ENCODE measurements around the gene DPCD.

Gene DPCD

DNA sequence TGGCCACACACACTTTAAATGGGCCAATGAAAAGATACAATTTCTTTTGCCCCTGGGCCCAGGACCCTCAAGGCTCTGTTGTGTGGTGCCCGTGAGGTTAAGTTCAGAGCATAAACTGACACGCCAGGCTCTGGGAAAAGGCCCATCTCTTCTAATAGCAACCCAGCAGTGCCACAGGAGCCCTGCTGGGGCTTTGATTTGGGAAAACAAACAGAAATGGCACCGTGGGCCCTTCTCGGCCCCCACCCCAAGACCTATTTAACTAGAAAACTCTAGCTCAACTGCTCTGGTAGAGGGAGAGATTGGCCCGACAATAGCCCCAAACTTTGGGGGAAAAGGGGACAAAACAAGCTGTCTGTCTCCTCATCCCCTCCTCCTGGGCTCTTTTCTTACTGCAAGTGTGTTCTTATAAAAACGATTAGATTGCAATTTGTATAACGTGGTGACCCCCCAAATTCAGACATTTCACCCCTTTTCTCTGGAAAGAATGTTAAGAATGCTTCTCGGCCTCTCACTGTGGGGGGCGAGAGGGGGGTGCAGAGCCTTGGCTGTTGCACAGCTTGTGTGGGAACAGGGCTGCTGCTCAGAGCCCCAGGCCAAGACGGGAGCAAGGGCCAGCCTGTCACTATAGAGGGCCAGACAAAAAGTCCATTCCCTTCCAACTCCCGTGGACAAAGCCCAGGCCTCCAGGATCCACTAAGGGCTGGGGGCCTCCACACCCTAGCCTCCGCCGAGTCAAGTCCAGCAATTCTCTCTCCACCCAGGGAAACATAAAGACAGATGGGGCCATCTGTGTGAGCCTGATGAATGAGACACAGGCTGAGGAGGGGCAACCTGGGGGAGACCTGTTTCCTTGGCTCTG lies 26.8 kb downstream of the DPCD start:
- H3K4me3 ChIP-seq (ENCODE audit: low read depth, low read length): no peak overlapping the region
- H3K27me3 ChIP-seq: no peaks in the 10 kb centered on the region
- no peaks in the 10 kb centered on the region for H3K9me3 ChIP-seq
- H3K4me1 ChIP-seq: peaks cover 16% of the 10 kb centered on the region; the same call in 1 of the 2 replicates
- H3K36me3 ChIP-seq: peaks cover 3% of the 10 kb centered on the region; the same call in 1 of the 2 replicates
- TF ChIP-seq, protein P1, sequence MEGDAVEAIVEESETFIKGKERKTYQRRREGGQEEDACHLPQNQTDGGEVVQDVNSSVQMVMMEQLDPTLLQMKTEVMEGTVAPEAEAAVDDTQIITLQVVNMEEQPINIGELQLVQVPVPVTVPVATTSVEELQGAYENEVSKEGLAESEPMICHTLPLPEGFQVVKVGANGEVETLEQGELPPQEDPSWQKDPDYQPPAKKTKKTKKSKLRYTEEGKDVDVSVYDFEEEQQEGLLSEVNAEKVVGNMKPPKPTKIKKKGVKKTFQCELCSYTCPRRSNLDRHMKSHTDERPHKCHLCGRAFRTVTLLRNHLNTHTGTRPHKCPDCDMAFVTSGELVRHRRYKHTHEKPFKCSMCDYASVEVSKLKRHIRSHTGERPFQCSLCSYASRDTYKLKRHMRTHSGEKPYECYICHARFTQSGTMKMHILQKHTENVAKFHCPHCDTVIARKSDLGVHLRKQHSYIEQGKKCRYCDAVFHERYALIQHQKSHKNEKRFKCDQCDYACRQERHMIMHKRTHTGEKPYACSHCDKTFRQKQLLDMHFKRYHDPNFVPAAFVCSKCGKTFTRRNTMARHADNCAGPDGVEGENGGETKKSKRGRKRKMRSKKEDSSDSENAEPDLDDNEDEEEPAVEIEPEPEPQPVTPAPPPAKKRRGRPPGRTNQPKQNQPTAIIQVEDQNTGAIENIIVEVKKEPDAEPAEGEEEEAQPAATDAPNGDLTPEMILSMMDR (IDR thresholded peaks at IDR 0.05; ENCODE audit: low read depth, low read length): no peak; the same call in 1 of the 2 replicates
- no peak for DNase-seq

DNA sequence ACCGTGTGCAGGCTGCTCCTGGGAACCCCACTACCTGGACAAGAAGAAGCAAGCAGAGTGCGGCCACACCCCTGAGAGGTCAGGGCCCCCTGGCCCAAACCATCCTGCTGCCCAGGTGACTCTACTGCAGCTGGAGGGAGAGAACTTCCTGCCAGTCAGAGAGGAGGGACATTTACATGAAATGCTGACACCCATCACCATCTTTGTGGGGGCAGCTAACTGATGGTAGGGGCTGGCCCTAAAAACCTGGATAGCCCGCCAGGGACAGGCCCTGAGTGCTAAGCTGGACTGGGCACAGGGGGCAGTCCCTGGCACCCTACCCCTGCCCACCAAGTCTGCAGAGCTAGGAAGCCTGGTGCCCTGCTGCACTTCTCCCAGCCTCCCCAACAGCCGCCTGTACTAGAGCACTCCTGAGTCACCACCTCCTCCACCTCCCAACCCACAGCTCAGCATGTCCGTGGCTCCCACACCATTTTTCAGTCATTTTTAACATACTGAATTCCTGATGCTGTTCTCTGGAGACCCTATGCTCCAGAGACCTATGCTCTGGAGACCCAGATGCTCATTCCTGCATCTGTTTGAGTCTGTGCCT lies 27.5 kb downstream of the DPCD start:
- Histone ChIP-seq H3K4me1 (peaks cover 16% of the 10 kb centered on the region; the same call in 1 of the 2 replicates), H3K9me3 (no peaks in the 10 kb centered on the region), H3K4me3 (ENCODE audit: low read depth, low read length) (no peak overlapping the region), H3K27me3 (no peaks in the 10 kb centered on the region), H3K36me3 (peaks cover 3% of the 10 kb centered on the region; the same call in 1 of the 2 replicates)
- TF ChIP-seq, protein P1 (IDR thresholded peaks at IDR 0.05; ENCODE audit: low read depth, low read length): no peak
- DNase-seq: no peak

DNA sequence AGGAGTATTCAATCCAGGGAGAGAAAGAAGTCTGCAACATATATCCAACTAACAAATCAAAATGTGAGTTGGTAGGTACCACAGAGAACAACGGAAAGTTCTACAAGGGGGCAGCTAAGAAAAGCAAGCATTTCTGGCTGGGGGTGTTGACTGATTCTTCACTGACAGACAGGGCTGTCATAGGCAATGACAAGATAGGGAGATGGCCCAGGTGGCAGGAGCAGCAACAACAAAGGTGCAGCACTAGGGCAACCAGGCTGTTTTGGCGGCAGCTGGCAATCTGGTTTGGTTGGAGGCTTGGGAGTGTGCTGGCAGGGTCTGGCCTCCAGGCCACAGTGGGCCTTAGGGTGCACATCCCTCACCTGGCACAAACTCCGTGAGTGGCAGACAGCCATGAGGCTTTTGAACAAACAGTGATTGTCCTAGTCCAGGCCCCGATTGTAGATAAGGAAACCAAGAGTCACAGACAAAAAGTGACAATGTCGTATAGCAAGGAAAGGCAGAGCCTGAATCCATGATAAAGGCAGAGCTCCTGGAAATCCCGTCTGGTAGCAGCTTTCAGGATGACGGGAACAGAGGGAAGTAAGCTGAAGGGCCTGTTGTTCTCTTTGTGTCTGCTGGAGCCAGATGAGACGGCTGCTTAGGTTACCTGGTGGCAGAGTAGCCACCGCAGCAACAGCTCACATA lies 28.4 kb downstream of the DPCD start:
- H3K4me1 ChIP-seq: peaks cover 16% of the 10 kb centered on the region; the same call in 1 of the 2 replicates
- peak; percentile 69 for DNase-seq
- TF ChIP-seq, protein P1 (IDR thresholded peaks at IDR 0.05; ENCODE audit: low read depth, low read length): no peak

DNA sequence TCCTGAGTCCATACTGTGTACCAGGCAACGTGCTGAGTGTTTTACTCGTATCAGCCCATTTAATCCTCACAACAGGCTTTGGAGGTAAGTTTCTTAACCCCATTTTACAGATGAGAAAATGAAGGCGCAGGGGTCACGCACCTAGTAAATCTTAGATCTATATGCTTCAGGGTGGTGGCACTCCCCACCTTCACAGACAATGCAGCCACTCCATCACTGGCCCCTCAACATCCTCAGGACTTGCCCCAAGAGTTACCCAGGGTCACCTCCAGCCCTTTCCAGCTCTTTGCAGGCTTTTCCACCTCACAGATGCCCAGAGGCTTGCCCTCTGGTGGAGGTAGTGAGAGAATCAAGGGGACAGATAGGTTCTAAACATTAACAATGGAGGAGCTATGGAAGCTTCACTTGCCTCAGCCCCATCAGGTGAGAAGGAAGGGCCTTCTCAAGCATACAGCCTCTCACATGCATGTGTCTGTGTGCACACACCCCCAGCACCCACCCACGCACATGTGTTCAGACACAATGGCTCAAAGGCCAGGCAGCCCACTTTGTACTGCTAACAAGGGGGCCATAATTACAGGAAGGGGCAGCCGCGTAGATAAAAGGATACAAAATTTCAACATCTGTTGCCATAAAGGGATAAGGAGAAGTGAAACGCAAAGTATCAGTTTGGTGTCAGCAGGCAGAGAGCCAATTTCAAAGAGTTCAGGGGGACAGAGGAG lies 29.1 kb downstream of the DPCD start:
- no peak overlapping the region for H3K4me3 ChIP-seq (ENCODE audit: low read depth, low read length)
- DNase-seq: no peak
- TF ChIP-seq, protein P1 (IDR thresholded peaks at IDR 0.05; ENCODE audit: low read depth, low read length): peak; percentile 33; the same call in 1 of the 2 replicates

More for the DNA sequence above, 28.4 kb downstream of the DPCD start:
- Histone ChIP-seq H3K36me3 (peaks cover under 1% of the 10 kb centered on the region; the same call in 1 of the 2 replicates), H3K27me3 (no peaks in the 10 kb centered on the region), H3K4me3 (ENCODE audit: low read depth, low read length) (no peak overlapping the region), H3K9me3 (no peaks in the 10 kb centered on the region)

DNA sequence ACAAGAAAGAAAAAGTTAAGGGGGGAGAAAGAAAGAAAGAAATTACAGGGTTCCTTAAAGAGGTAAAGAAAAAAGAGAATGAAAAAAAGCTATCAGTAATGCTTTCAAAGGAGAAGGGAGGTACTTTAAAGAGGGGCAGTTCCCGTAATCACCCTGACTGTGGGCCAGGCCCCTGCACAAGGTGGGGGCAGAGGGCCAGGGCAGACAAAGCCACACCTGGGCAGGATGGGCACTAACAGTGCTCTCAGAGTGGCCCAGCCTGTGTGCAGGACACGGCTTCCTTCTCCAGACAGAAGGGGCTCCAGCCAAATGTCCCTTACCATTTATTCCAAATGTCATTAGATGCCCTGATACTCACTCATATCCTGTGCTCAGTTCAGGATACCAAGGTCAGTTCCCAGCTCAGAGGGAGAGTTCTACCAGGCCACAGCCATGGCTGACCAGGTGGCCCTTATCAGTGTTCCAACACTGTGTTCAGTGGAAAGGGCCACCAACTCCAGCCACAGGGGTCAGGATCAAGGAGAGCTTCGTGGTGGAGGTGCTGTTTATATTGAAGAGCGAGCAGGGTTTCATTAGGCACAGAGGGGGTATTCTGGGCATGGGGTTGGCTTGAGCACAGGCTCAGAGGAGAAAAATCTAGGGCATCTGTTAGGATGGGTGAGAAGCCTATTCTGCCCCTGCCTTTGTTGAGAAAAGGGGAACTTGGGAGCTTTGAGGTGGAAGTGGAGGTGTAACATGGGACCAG lies 29.9 kb downstream of the DPCD start:
- TF ChIP-seq, protein P1 (IDR thresholded peaks at IDR 0.05; ENCODE audit: low read depth, low read length): no peak
- H3K4me3 ChIP-seq (ENCODE audit: low read depth, low read length): no peak overlapping the region
- H3K4me1 ChIP-seq: peaks cover 16% of the 10 kb centered on the region; the same call in 1 of the 2 replicates
- H3K9me3 ChIP-seq: no peaks in the 10 kb centered on the region
- no peaks in the 10 kb centered on the region for H3K27me3 ChIP-seq
- H3K36me3 ChIP-seq: no peaks in the 10 kb centered on the region
- no peak for DNase-seq

More for the DNA sequence above, 29.1 kb downstream of the DPCD start:
- Histone ChIP-seq H3K4me1 (peaks cover 16% of the 10 kb centered on the region; the same call in 1 of the 2 replicates), H3K9me3 (no peaks in the 10 kb centered on the region), H3K36me3 (no peaks in the 10 kb centered on the region), H3K27me3 (no peaks in the 10 kb centered on the region)
